Pancreas (tissue), 10 donors: ENCODE results near the gene MARF1. TPM values are rescaled to one million over a fixed set of nuclear protein-coding genes. Genes with fewer than 3 reads are reported as not detected.

ENCODE experiments used
- ATAC-seq, 4 donors: fragments of 200-7000 bp; cut with Tn5 transposase; one replicate each; pipeline versions ENCODE4 v1.8.0 to v1.9.1; 2020; ENCODE audit warnings: mild to moderate bottlenecking in 4 of 4, moderate library complexity in 4 of 4
- DNase-seq, 6 donors: peaks; one replicate each; pipeline ENCODE4 v3.0.0-alpha.2; 2020
- FAIRE-seq: peaks from 2 replicates; lab custom pipeline; 2012; peaks lifted over from hg19 to GRCh38; lab: Jason Lieb, UNC
- H3K27ac ChIP-seq, 4 donors: fragments of 200-600 bp; sonication (generic); 1 replicate in 3 of 4; 2 replicates in 1 of 4; pipeline versions ENCODE4 v1.5.0 to v1.8.0; 2020
- H3K27me3 ChIP-seq, 4 donors: fragments of 200-600 bp; one replicate each; pipeline ENCODE4 v1.8.0; 2021
- H3K36me3 ChIP-seq, 3 donors: fragments of 200-600 bp; sonication (generic) in 1 of 3; one replicate each; pipeline versions ENCODE4 v1.5.0 to v1.8.0; 2020 to 2021
- H3K4me1 ChIP-seq, 3 donors: fragments of 200-600 bp; one replicate each; pipeline ENCODE4 v1.8.0; 2021
- H3K4me3 ChIP-seq, 4 donors: fragments of 200-600 bp; sonication (generic) in 2 of 4; one replicate each; pipeline versions ENCODE4 v1.5.0 to v1.8.0; 2020 to 2021
- H3K9me3 ChIP-seq, 4 donors: fragments of 200-600 bp; one replicate each; pipeline ENCODE4 v1.8.0; 2021
- WGBS, 2 donors: extraction: QIAGEN DNeasy Blood & Tissue Kit; methylation state at CpG; one replicate each; pipeline ENCODE4 v1.1.7; 2013; 5-methylcytosine and 5-hydroxymethylcytosine counted together
- intact Hi-C, 3 donors: fragments of 100-400 bp; cut with DNase I; formaldehyde crosslinking; loops; one replicate each; pipeline versions ENCODE4 v1.11.1 to v1.14.2; 2022
- polyA plus RNA-seq, 2 donors: library from polyadenylated mRNA; stranded (reverse); fragments of 200-250 nt; gene quantifications; one replicate each; pipeline ENCODE4 v1.2.3, GENCODE V29; 2013
- total RNA-seq, 6 donors: library from RNA; stranded (reverse); fragmentation: NEBNext Ultra II Directional in 4 of 6; extraction: Animal tissue kit (Norgen Biotek cat#: 25700) in 4 of 6; gene quantifications; one replicate each; pipeline versions ENCODE4 v1.2.1 to v1.2.4, GENCODE V29; 2021 to 2023
- TF ChIP-seq, protein P1 (sequence below), 4 donors: fragments of 200-600 bp; sonication (generic) in 3 of 4; IDR thresholded peaks; one replicate each; pipeline versions ENCODE4 v1.5.0 to v1.8.0; 2021; ENCODE audit warnings: antibody characterized with exemption in 4 of 4
- donor health status: healthy with polysubstance abuse.
- donor health status: DM: no; HTN: no; CAD: no; lungs with moderate emphysema.
- donor health status: DM: no; HTN: no; CAD: no.
- donor health status: control.
- donor health status: control.
- donor health status: Bipolar disorder and iron deficiency.
- donor health status: DM: yes; HTN: yes; CAD: no.
- donor health status: DM: no; HTN: no; CAD: no.
- donor health status: DM: no; HTN: no; CAD: no.
- donor health status: DM: yes; HTN: yes; CAD: no.

MARF1 gene
- total and polyA plus RNA-seq, 8 donors: 17.3 to 65.3 (median 41.3) TPM

DNA sequence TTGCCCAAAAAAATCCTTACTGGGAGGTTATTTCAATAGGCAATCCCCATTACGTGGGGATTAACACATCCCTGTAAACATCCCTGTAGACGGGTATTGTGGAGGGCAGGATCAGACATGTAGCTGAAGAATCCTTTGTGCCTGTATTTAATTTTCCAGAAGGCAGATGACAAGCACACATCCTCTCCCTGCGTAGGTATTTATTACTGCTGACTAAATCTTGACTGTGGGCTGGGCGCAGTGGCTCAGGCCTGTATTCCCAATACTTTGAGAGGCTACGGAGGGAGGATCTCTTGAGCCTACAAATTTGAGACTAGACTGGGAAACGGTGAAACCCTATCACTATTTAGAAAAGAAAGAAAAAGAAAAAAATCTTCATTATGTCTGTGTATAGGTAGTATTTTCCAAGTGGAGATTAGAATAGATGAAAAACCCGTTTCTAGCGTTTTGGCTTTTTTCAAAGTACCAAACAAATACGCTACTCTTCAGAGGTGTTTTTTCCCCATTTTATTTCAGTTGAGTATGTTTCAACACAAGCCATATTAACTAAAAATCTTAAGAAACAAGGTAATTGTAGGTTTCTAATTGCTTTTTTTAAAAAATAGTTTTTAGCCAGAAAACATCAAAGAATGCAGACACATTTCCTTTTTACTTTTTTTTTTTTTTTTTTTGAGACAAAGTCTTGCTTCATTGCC, 1.5 kb upstream of the MARF1 start:
- no peak for DNase-seq
- 70 to 77% methylated on average over 9 of the region's 9 CpGs for WGBS, 2 donors
- TF ChIP-seq, protein P1, sequence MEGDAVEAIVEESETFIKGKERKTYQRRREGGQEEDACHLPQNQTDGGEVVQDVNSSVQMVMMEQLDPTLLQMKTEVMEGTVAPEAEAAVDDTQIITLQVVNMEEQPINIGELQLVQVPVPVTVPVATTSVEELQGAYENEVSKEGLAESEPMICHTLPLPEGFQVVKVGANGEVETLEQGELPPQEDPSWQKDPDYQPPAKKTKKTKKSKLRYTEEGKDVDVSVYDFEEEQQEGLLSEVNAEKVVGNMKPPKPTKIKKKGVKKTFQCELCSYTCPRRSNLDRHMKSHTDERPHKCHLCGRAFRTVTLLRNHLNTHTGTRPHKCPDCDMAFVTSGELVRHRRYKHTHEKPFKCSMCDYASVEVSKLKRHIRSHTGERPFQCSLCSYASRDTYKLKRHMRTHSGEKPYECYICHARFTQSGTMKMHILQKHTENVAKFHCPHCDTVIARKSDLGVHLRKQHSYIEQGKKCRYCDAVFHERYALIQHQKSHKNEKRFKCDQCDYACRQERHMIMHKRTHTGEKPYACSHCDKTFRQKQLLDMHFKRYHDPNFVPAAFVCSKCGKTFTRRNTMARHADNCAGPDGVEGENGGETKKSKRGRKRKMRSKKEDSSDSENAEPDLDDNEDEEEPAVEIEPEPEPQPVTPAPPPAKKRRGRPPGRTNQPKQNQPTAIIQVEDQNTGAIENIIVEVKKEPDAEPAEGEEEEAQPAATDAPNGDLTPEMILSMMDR (IDR thresholded peaks at IDR 0.05): no peak
- Histone ChIP-seq H3K36me3 (no peaks in the 10 kb centered on the region), H3K27me3 (no peaks in the 10 kb centered on the region), H3K4me3 (peak overlapping the region in 1 of 4 donors; percentile 85), H3K9me3 (no peaks in the 10 kb centered on the region), H3K27ac (peak overlapping the region in 3 of 4 donors; percentile 93 to 99 (median 97)), H3K4me1 (peaks cover 16 to 25% (median 19%) of the 10 kb centered on the region in 3 donors)
- intact Hi-C loops: no loop called here
- ATAC-seq: no peak
- FAIRE-seq: no peak

DNA sequence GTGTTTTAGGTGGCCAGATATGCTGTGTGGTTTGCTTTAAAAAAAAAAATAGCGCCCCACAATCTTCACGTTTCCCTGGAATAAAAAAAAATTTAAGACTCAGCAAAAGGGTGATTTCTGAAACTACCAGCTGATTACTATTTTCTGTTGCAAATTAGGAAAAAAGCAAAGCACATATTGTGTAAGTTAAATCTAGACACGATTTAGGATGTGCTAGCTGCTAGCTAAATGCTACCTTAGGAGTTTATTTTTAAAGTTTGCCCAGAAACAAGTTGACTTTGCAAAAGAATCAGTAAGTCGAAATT, 944 bp upstream of the MARF1 start:
- peaks cover 16 to 23% (median 19%) of the 10 kb centered on the region in 3 donors for H3K4me1 ChIP-seq
- peaks cover 0 to 1% (median 0%) of the 10 kb centered on the region in 3 donors for H3K36me3 ChIP-seq
- DNase-seq (no peak), FAIRE-seq (no peak), ATAC-seq (no peak)
- H3K27me3 ChIP-seq: no peaks in the 10 kb centered on the region
- intact Hi-C loops: no loop called here
- TF ChIP-seq, protein P1 (IDR thresholded peaks at IDR 0.05): no peak
- H3K9me3 ChIP-seq: no peaks in the 10 kb centered on the region
- H3K27ac ChIP-seq: peak overlapping the region; percentile 93 to 99 (median 97)
- peak overlapping the region; percentile 77 to 92 (median 88) for H3K4me3 ChIP-seq
- 13 to 16% methylated on average over 4 of the region's 4 CpGs for WGBS, 2 donors

DNA sequence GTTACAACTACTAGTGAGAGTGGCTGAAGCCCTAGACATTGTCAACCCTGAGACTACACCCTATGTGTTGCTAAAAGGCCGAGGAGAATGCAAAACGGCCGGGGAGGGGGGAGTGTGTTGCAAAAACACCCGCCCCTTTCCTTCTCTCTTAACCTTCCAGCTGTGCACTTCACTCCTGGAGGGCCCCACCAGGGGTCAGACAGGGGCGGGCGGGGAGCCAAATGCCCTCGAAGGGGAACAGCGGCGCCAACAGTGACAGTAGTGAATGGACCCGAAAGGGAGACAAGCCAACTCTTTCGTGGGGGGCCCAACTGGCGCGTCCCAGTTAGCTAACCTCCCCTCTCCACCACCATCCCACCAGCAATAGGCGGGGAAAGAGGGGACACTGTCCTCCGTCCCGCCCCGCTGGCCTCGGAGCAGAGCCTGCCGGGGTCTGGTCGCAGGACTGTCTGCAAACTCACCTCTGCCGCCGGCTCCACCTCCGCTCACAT, 352 bp downstream of the MARF1 start:
- Histone ChIP-seq H3K4me3 (peak overlapping the region; percentile 77 to 92 (median 88)), H3K9me3 (no peaks in the 10 kb centered on the region), H3K4me1 (peaks cover 16 to 23% (median 19%) of the 10 kb centered on the region in 3 donors), H3K27ac (peak overlapping the region; percentile 93 to 99 (median 97)), H3K27me3 (no peaks in the 10 kb centered on the region), H3K36me3 (peaks cover 0 to 14% (median 6%) of the 10 kb centered on the region in 3 donors)
- TF ChIP-seq, protein P1 (IDR thresholded peaks at IDR 0.05): peak in 1 of 4 donors; percentile 12
- no peak for FAIRE-seq
- 0% methylated on average over 9 to 22 of the region's 23 CpGs for WGBS, 2 donors
- ATAC-seq: peak; percentile 44 to 62 (median 50)
- intact Hi-C loops: no loop called here
- peak; percentile 60 to 84 (median 78) for DNase-seq

DNA sequence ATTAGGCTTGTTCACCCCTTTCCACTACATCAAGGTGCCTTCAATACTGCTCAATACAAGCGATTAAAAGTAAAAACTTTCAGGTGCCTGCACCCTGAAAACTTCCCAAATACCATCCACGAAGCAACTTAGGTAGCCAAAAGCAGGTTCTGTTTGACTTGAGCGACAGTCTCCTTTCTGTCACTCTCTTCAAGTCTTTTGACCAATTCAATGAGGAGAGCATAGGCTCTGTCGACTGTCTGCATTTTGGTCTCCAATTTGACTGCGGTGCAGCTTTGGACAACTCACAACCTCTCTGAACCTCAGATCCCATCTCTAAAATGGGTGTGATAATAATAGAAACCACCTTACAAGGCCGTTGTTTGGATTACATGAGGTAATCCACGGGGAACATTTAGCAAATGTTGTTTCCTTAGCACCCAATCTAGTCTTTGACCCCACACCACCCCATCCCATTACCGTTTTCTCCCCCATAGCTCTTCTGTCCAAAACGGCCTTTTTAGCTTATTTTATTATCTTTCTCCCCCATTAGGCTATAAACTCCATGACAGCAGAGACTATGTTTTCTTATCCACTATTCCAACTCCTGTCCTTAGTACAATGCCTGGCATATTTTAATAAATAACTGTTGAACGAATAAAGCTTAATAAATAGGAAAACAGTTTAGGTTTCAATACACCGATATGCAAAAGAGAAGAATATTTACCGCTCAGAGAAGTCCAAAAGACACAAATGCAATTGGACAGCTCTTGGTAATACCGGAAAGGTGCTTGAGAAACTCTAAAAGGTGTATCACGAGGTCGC, 999 bp downstream of the MARF1 start:
- no peaks in the 10 kb centered on the region for H3K9me3 ChIP-seq
- TF ChIP-seq, protein P1 (IDR thresholded peaks at IDR 0.05): no peak
- ATAC-seq (no peak), DNase-seq (no peak), FAIRE-seq (no peak)
- peak overlapping the region; percentile 93 to 99 (median 97) for H3K27ac ChIP-seq
- peaks cover 16 to 23% (median 19%) of the 10 kb centered on the region in 3 donors for H3K4me1 ChIP-seq
- intact Hi-C loops: no loop called here
- no peaks in the 10 kb centered on the region for H3K27me3 ChIP-seq
- WGBS, 2 donors: 7 to 10% methylated on average over 15 of the region's 15 CpGs
- peak overlapping the region; percentile 77 to 92 (median 88) for H3K4me3 ChIP-seq
- peaks cover 0 to 21% (median 11%) of the 10 kb centered on the region in 3 donors for H3K36me3 ChIP-seq
